Neural progenitor cell (in vitro differentiated cells): ENCODE measurements around the gene PHF1. TPM values are rescaled to one million over a fixed set of nuclear protein-coding genes. Genes with fewer than 3 reads are reported as not detected.
"Not testable (repeated sequence)": the region's sequence is repeated elsewhere in the genome, so short reads cannot be mapped to it uniquely, and the experiment has no call there.

ENCODE experiments used
- DNase-seq: peaks from one replicate; pipeline ENCODE4 v3.0.0-alpha.2; 2016; ENCODE audit warnings: low spot score
- H2AFZ ChIP-seq: fragments of 200-600 bp; sonication (generic); replicated peaks from 2 replicates; pipeline ENCODE4 v1.6.1; 2016; ENCODE audit warnings: antibody characterized with exemption
- H3F3A ChIP-seq: fragments of 200-600 bp; sonication (generic); 2 replicates; pipeline ENCODE4 v1.6.1; 2016; ENCODE audit warnings: antibody characterized with exemption, low read depth
- H3K27ac ChIP-seq: fragments of 200-600 bp; sonication (generic); 2 replicates; pipeline ENCODE4 v1.5.1; 2016; ENCODE audit warnings: mild to moderate bottlenecking
- H3K27me3 ChIP-seq: fragments of 200-600 bp; sonication (generic); 2 replicates; pipeline ENCODE4 v1.6.1; 2016; ENCODE audit warnings: mild to moderate bottlenecking, moderate library complexity
- H3K36me3 ChIP-seq: fragments of 200-600 bp; sonication (generic); 2 replicates; pipeline ENCODE4 v1.5.1; 2016
- H3K4me1 ChIP-seq: fragments of 200-600 bp; sonication (generic); 2 replicates; pipeline ENCODE4 v1.6.1; 2016; ENCODE audit warnings: mixed run types
- H3K4me2 ChIP-seq: fragments of 200-600 bp; sonication (generic); 2 replicates; pipeline ENCODE4 v1.6.1; 2016
- H3K4me3 ChIP-seq: fragments of 200-600 bp; sonication (generic); 2 replicates; pipeline ENCODE4 v1.5.1; 2016
- H3K79me2 ChIP-seq: fragments of 200-600 bp; sonication (generic); 2 replicates; pipeline ENCODE4 v1.6.1; 2016; ENCODE audit warnings: low read depth
- H3K9ac ChIP-seq: fragments of 200-600 bp; sonication (generic); 2 replicates; pipeline ENCODE4 v1.6.1; 2016
- H3K9me3 ChIP-seq: fragments of 200-600 bp; sonication (generic); 2 replicates; pipeline ENCODE4 v1.5.1; 2016; ENCODE audit warnings: low read depth
- H4K20me1 ChIP-seq: fragments of 200-600 bp; sonication (generic); 2 replicates; pipeline ENCODE4 v1.6.1; 2016; ENCODE audit warnings: low read depth
- H3K27ac Mint-ChIP-seq: 3 replicates; pipeline ENCODE4 v1.8.0; 2021; ENCODE audit warnings: mixed read lengths
- H3K27me3 Mint-ChIP-seq: 2 replicates; pipeline ENCODE4 v1.8.0; 2022; ENCODE audit warnings: low read depth, mild to moderate bottlenecking, inconsistent platforms, moderate library complexity, mixed read lengths; ENCODE audit not compliant: insufficient read depth
- H3K36me3 Mint-ChIP-seq: 3 replicates; pipeline ENCODE4 v1.8.0; 2021; ENCODE audit warnings: mixed read lengths
- H3K4me1 Mint-ChIP-seq: 3 replicates; pipeline ENCODE4 v1.8.0; 2021; ENCODE audit warnings: mixed read lengths
- H3K4me3 Mint-ChIP-seq: 3 replicates; pipeline ENCODE4 v1.8.0; 2021; ENCODE audit warnings: mild to moderate bottlenecking, moderate library complexity, mixed read lengths
- H3K9me3 Mint-ChIP-seq: 3 replicates; pipeline ENCODE4 v1.8.0; 2020; ENCODE audit warnings: mixed read lengths
- CTCF ChIP-seq: fragments of 200-600 bp; sonication (generic); IDR thresholded peaks from 2 replicates; pipeline ENCODE4 v1.5.1; 2017; ENCODE audit warnings: antibody characterized with exemption, mild to moderate bottlenecking
- EZH2 ChIP-seq: fragments of 200-600 bp; sonication (generic); IDR thresholded peaks from 2 replicates; pipeline ENCODE4 v1.6.1; 2017; ENCODE audit warnings: antibody characterized with exemption, mild to moderate bottlenecking, moderate library complexity
- EZH2phosphoT487 ChIP-seq: fragments of 200-600 bp; sonication (generic); IDR thresholded peaks from 2 replicates; pipeline ENCODE4 v1.6.1; 2017; ENCODE audit warnings: antibody characterized with exemption
- total RNA-seq: library from RNA; depleted of rRNA; stranded (reverse); fragments of >200 nt; gene quantifications from 2 replicates; pipeline ENCODE4 v1.2.3, GENCODE V29; 2015; ENCODE audit warnings: low replicate concordance

PHF1 gene
- total RNA-seq, 1 donor from 2014 or later: 25.6 TPM

GRCh38 chr6:33397541-33397940, 13.3 kb upstream of the PHF1 start:
- peaks cover 31% of the 10 kb centered on the region for H3K36me3 Mint-ChIP-seq
- Histone ChIP-seq H3K9me3 (no peaks in the 10 kb centered on the region), H4K20me1 (peaks cover 63% of the 10 kb centered on the region), H3K4me1 (peaks cover 18% of the 10 kb centered on the region), H3K4me3 (no peak overlapping the region), H3K79me2 (peaks cover 98% of the 10 kb centered on the region), H3F3A (no peaks in the 10 kb centered on the region), H3K27ac (no peak overlapping the region), H3K36me3 (peaks cover 10% of the 10 kb centered on the region), H2AFZ (no peak overlapping the region), H3K4me2 (no peak overlapping the region), H3K27me3 (no peaks in the 10 kb centered on the region), H3K9ac (no peak overlapping the region)
- H3K4me1 Mint-ChIP-seq: peaks cover 28% of the 10 kb centered on the region
- no peaks in the 10 kb centered on the region for H3K9me3 Mint-ChIP-seq
- no peak for TF ChIP-seq EZH2
- no peak for TF ChIP-seq CTCF
- TF ChIP-seq EZH2phosphoT487: no peak
- DNase-seq: no peak
- H3K4me3 Mint-ChIP-seq: no peak overlapping the region
- H3K27me3 Mint-ChIP-seq: peaks cover 3% of the 10 kb centered on the region
- H3K27ac Mint-ChIP-seq: no peak overlapping the region

DNA sequence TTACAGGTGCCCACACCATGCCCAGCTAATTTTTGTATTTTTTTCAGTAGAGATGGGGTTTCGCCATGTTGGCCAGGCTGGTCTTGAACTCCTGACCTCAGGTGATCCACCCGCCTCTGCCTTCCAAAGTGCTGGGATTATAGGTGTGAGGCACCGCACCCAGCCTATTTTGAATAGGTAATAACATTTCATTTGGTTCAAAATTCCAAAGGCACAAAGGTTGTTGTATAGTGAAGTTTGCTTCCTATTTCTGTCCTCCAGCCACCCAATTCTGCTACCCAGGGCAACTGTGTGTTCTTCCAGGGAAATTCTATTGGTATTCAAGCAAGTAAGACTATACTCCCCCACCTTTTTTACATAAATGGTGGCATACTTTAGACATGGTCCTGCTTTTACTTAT, 12.2 kb upstream of the PHF1 start:
- Histone ChIP-seq H4K20me1 (peaks cover 53% of the 10 kb centered on the region), H3K36me3 (peaks cover 10% of the 10 kb centered on the region), H3K79me2 (peaks cover 90% of the 10 kb centered on the region), H3K4me1 (peaks cover 13% of the 10 kb centered on the region)
- not testable (repeated sequence) for H3K9me3 ChIP-seq, H3K27me3 Mint-ChIP-seq, H3K9me3 Mint-ChIP-seq, H2AFZ ChIP-seq, H3K4me3 ChIP-seq, H3K27ac ChIP-seq, H3K4me2 ChIP-seq, H3K27me3 ChIP-seq, H3K4me3 Mint-ChIP-seq, H3K27ac Mint-ChIP-seq, DNase-seq, H3F3A ChIP-seq, H3K9ac ChIP-seq
- peaks cover 21% of the 10 kb centered on the region for H3K4me1 Mint-ChIP-seq
- H3K36me3 Mint-ChIP-seq: peaks cover 37% of the 10 kb centered on the region

- H3K4me3 Mint-ChIP-seq: not testable (repeated sequence)
- peaks cover 10% of the 10 kb centered on the region for H3K36me3 ChIP-seq
These were observed 10.9 kb upstream of the PHF1 start for GRCh38 chr6:33399881-33400280.

DNA sequence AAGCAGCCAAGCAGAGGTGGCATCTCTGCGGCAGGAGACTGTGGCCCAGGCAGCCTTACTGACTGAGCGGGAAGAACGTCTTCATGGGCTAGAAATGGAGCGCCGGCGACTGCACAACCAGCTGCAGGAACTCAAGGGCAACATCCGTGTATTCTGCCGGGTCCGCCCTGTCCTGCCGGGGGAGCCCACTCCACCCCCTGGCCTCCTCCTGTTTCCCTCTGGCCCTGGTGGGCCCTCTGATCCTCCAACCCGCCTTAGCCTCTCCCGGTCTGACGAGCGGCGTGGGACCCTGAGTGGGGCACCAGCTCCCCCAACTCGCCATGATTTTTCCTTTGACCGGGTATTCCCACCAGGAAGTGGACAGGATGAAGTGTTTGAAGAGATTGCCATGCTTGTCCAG, 5.9 kb upstream of the PHF1 start:
- Histone ChIP-seq H3K27me3 (no peaks in the 10 kb centered on the region), H3K9me3 (no peaks in the 10 kb centered on the region), H4K20me1 (peaks cover 3% of the 10 kb centered on the region), H3F3A (peaks cover 32% of the 10 kb centered on the region), H3K36me3 (peaks cover 10% of the 10 kb centered on the region), H3K4me2 (no peak overlapping the region), H3K9ac (no peak overlapping the region), H3K4me3 (no peak overlapping the region), H3K79me2 (peaks cover 28% of the 10 kb centered on the region), H2AFZ (no peak overlapping the region), H3K4me1 (no peaks in the 10 kb centered on the region), H3K27ac (no peak overlapping the region)
- DNase-seq: no peak
- H3K4me3 Mint-ChIP-seq: no peak overlapping the region
- no peaks in the 10 kb centered on the region for H3K9me3 Mint-ChIP-seq
- TF ChIP-seq EZH2 (no peak), EZH2phosphoT487 (no peak), CTCF (no peak)
- no peak overlapping the region for H3K27ac Mint-ChIP-seq
- peaks cover 31% of the 10 kb centered on the region for H3K36me3 Mint-ChIP-seq
- peaks cover 3% of the 10 kb centered on the region for H3K27me3 Mint-ChIP-seq
- H3K4me1 Mint-ChIP-seq: peaks cover 9% of the 10 kb centered on the region

More at GRCh38 chr6:33399881-33400280, 10.9 kb upstream of the PHF1 start:
- peaks cover 41% of the 10 kb centered on the region for H4K20me1 ChIP-seq
- DNase-seq, H3K27me3 ChIP-seq, H3K9me3 Mint-ChIP-seq, H3K4me1 ChIP-seq, H3K27me3 Mint-ChIP-seq, H3K27ac Mint-ChIP-seq, H3K9me3 ChIP-seq, H3F3A ChIP-seq, H3K4me2 ChIP-seq, H3K4me3 ChIP-seq, H3K27ac ChIP-seq, H2AFZ ChIP-seq, H3K9ac ChIP-seq: not testable (repeated sequence)
- Mint-ChIP-seq H3K4me1 (peaks cover 11% of the 10 kb centered on the region), H3K36me3 (peaks cover 38% of the 10 kb centered on the region)
- H3K79me2 ChIP-seq: peaks cover 78% of the 10 kb centered on the region
